HG03139 (cell line): Measurements from ENCODE around the gene TCF12.

Experiments used
- ATAC-seq: cut with Tn5 transposase; IDR thresholded peaks from one replicate; pipeline ENCODE4 v1.9.1; 2021; ENCODE audit not compliant: unreplicated experiment

Gene TCF12

GRCh38 chr15:57203906-57204305 lies 285.5 kb downstream of the TCF12 start:
- no peak for ATAC-seq

GRCh38 chr15:57205027-57205855 lies 286.8 kb downstream of the TCF12 start:
- ATAC-seq = no peak

DNA sequence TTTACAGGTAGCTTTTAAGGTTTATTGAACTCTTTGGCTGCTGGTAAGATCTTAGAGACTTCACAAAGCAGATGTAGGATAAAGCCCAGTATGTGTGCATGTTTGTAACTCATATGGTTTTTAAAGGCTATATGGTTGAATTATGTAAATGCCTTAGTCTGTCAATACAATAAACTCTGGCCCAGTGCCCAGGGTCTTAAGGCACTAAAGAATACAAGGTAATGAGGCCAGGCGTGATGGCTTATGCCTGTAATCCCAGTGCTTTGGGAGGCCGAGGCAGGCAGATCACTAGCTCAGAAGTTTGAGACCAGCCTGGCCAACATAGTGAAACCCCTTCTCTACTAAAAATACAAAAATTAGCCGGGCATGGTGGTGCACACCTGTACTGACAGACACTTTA lies 287.6 kb downstream of the TCF12 start:
- no peak for ATAC-seq

- no peak for ATAC-seq
Observed at GRCh38 chr15:57213862-57214261, 295.4 kb downstream of the TCF12 start.

GRCh38 chr15:57215326-57215725 lies 296.9 kb downstream of the TCF12 start:
- no peak for ATAC-seq

DNA sequence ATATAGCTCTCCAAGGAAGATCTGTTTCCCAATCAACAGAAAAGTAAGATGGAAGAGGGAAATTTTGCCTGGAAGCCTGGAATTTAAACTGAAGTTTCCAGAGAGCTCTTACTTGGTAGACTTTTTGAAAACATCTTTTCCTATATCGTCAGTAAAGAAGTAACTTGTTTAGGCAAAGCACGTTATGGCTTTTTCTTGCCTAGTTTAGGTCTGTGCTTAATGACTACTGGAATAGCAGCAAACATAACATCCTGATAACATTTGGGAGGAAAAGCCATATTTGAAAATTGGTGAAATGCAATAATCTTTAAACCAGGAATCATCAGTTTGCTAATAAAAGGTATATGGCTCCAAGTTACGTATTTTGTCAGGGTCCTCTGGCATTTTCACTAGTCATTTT lies 297.4 kb downstream of the TCF12 start:
- no peak for ATAC-seq

- ATAC-seq = no peak
Observed at GRCh38 chr15:57216288-57216687, 297.8 kb downstream of the TCF12 start.

GRCh38 chr15:57217778-57218598 lies 299.5 kb downstream of the TCF12 start:
- ATAC-seq = no peak

DNA sequence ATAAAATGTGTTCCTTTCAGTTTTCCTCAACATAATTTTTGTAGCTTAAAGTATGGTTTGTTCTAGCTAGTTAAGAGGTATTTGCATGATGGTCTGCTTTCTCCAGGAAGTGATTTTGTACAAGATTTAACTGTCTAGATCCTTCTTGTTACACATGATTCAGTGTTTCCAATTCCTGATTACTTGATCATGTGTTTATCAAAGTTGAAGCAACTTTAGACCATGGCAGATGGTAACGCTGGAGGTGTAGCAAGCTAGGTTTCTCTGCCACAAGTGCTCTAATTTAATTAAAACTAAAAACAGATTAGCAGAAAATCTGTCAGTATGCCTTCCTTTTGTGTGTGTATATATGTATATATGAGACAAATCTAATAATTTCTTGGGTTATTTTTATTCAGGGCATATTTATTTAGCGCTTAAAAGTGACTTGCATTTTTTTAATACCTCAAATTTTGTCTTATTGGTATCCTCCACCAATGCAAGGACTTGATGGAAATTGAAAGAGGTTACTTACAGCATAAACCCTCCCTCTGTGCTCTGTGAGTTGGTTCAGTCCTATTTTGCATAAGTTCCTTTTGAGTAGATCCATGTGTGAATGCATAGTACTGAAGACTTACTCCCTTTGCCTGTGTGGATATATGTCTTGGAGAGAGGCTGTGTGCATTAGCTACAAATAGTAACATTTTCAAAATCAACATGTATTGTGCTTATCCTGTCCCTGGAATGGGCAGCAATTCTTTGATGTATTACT lies 300.6 kb downstream of the TCF12 start:
- ATAC-seq = no peak

- no peak for ATAC-seq
Observed at GRCh38 chr15:57220205-57220604, 301.8 kb downstream of the TCF12 start.

GRCh38 chr15:57221134-57221533 lies 302.7 kb downstream of the TCF12 start:
- ATAC-seq = no peak

DNA sequence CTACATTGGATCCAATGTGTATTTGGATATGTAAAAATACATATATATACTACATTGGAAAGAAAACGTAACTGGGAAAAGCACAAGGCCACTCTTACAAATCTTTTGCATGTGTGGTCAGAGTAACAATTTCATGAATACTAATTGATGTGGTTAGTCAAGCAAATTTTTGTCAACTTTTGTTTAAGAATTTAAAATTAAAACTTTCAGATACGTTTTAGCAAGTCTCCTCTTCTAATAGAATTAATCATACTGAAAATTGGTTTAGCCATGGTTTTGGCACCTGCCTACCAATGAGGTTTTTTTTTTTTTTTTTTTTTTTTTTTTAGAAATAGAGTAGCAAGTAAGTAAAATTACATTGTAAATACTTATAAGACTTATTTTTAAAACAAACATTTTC lies 304.9 kb downstream of the TCF12 start:
- no peak for ATAC-seq

- no peak for ATAC-seq
Observed at GRCh38 chr15:57223887-57224286, 305.4 kb downstream of the TCF12 start.

- ATAC-seq = no peak
Observed at GRCh38 chr15:57224664-57225063, 306.2 kb downstream of the TCF12 start.

DNA sequence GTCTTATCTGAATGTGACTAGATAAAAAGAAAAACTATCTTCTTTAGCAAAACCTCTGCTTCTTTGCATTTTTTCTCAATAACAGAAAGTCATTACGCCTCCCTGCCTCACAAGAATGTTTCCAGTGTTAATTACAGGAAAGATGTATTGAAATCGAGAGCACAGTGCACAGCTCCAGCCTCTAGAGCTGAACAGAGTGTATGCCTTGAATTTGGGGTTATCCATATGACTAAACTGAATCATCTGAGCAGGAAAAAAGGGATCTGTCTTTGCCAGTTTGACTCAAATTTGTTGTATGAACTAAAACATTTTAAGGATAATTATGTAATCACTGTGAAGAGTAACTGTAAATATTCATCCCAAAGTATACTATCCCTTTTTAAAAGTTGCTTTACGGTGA lies 308.7 kb downstream of the TCF12 start:
- ATAC-seq = no peak

DNA sequence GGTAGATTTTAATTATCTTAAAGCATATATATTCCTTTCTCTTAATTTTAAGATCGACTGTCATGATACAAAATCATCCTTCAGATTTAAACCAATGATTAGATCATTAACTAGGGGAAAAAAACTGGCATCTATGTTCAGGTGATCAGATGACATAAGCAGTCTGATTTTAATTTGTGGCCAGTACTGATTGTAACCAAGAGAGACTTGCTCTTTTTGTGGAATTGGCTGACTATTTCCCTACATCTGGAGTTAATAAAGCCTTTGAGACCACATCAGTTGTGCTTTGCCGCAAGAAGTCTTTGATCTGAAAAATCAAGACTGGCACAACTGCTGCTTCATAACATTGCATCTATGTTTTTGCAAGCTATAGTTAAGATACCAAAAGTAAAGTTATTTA lies 309.5 kb downstream of the TCF12 start:
- no peak for ATAC-seq

- ATAC-seq = no peak
Observed at GRCh38 chr15:57228395-57228794, 310.0 kb downstream of the TCF12 start.

GRCh38 chr15:57229051-57229450 lies 310.6 kb downstream of the TCF12 start:
- ATAC-seq = no peak

DNA sequence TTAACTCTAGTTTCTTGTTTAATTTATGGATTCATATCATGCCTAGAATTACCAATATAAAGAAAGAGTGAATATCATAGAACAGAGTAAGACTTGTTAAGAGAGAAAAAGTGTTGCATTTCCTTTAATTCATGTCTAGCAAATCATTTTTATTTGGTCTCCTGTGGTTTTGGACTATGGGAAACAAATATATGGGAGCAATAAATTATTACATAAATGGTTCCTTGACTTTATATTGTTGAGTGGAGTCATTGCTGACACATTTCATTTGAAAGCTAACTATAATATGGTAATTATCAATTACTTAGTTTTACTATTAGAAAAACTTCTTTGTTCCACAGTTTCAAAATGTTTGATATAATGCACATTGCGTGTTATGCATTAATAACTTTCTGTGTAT lies 313.1 kb downstream of the TCF12 start:
- no peak for ATAC-seq

GRCh38 chr15:57234156-57234555 lies 315.7 kb downstream of the TCF12 start:
- ATAC-seq = no peak

- no peak for ATAC-seq
Observed at GRCh38 chr15:57235186-57235585, 316.7 kb downstream of the TCF12 start.

DNA sequence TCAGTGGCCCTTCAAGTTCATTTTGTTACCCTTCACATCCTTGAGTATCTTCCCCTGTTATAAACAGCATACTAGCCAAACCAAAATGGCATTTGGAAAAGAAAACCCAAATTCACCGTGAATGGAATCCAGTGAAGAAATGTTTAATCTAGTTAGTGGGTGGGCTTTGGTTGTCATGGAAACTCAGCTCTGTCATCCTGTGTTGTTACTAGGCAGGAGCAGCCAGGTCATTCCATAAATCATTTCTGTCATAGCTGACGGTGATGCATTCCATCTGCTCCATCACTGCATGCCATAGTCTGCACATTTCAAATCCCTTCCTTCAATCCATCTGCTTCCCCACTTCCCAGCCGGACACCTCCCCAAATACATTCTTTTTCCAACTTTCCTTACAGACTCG lies 317.4 kb downstream of the TCF12 start:
- ATAC-seq = no peak
